Peyer's patch (tissue), 4 donors: ENCODE measurements around the gene DNASE1L3.

Experiments
- CTCF ChIP-seq, 6 experiments: fragments of 450-650 bp in 4 of 6; fragments of 200-600 bp in 2 of 6; sonication (generic) in 1 of 6; IDR thresholded peaks; one replicate each; pipeline ENCODE4 v1.5.1; 2017 to 2019; ENCODE audit warnings: antibody characterized with exemption in 6 of 6, mild to moderate bottlenecking in 3 of 6, moderate library complexity in 1 of 6
- POLR2A ChIP-seq, 2 donors: fragments of 450-650 bp; IDR thresholded peaks; one replicate each; pipeline ENCODE4 v1.5.1; 2017; ENCODE audit warnings: antibody characterized with exemption in 2 of 2, mild to moderate bottlenecking in 2 of 2, moderate library complexity in 2 of 2

GRCh38 chr3:58177747-58178527, 32.8 kb downstream of the DNASE1L3 start:
- TF ChIP-seq CTCF (IDR thresholded peaks at IDR 0.05), result peak; percentile 85 to 97 (median 94)
- no peak for TF ChIP-seq POLR2A (IDR thresholded peaks at IDR 0.05)
